CD4-positive, alpha-beta T cell treated with Interferon gamma for 1 hour (primary cell): Measurements from ENCODE around the gene TRMT1.
A peak's percentile ranks its signal among the peaks of the same experiment; 100 is the strongest.

ENCODE experiments used
- DNase-seq: peaks from one replicate; pipeline ENCODE4 v3.0.0-alpha.2; 2020

The TRMT1 gene

GRCh38 chr19:13122980-13123957, 6.7 kb upstream of the TRMT1 start:
- DNase-seq = no peak

GRCh38 chr19:13122275-13122878, 5.8 kb upstream of the TRMT1 start:
- peak; percentile 28 for DNase-seq

- peak; percentile 19 for DNase-seq
Measured at GRCh38 chr19:13121551-13122274, 5.2 kb upstream of the TRMT1 start.

- DNase-seq = no peak
Measured at GRCh38 chr19:13120817-13121216, 4.3 kb upstream of the TRMT1 start.

- no peak for DNase-seq
Measured at GRCh38 chr19:13120031-13120430, 3.5 kb upstream of the TRMT1 start.

- no peak for DNase-seq
Measured at GRCh38 chr19:13119627-13120026, 3.1 kb upstream of the TRMT1 start.

GRCh38 chr19:13118424-13119193, 2.1 kb upstream of the TRMT1 start:
- peak; percentile 18 for DNase-seq

- peak; percentile 91 for DNase-seq
Measured at GRCh38 chr19:13117772-13118423, 1.4 kb upstream of the TRMT1 start, which contains the start of gene NACC1. Gene NACC1 (plus strand): TSS chr19:13118264. CDS start chr19:13135208, 16,944 bp downstream.

GRCh38 chr19:13117176-13117771, 734 bp upstream of the TRMT1 start:
- no peak for DNase-seq

- DNase-seq = no peak
Measured at GRCh38 chr19:13115936-13116281, 631 bp downstream of the TRMT1 start.

GRCh38 chr19:13112555-13112954, 4.0 kb downstream of the TRMT1 start:
- no peak for DNase-seq

- DNase-seq = no peak
Measured at GRCh38 chr19:13110099-13110610, 6.4 kb downstream of the TRMT1 start.

GRCh38 chr19:13109361-13110098, 7.0 kb downstream of the TRMT1 start:
- no peak for DNase-seq

GRCh38 chr19:13104848-13105711, 11.5 kb downstream of the TRMT1 start:
- no peak for DNase-seq

- peak; percentile 91 for DNase-seq
Measured at GRCh38 chr19:13104360-13104847, 12.1 kb downstream of the TRMT1 start.

- DNase-seq = no peak
Measured at GRCh38 chr19:13103581-13104359, 12.8 kb downstream of the TRMT1 start.

GRCh38 chr19:13102666-13103580, 13.6 kb downstream of the TRMT1 start, which contains the start of gene LYL1:
Gene LYL1 (minus strand): TSS chr19:13102858. CDS start chr19:13101171, 1,687 bp downstream.
- DNase-seq = peak; percentile 72

- no peak for DNase-seq
Measured at GRCh38 chr19:13102416-13102665, 14.2 kb downstream of the TRMT1 start.
